Neutrophil (primary cell): ENCODE measurements around the gene STXBP5.

ENCODE experiments used
- H3K27ac ChIP-seq: fragments of 200-600 bp; sonication (generic); 2 replicates; pipeline ENCODE4 v1.5.1; 2016; ENCODE audit warnings: mild to moderate bottlenecking, moderate library complexity
- H3K27me3 ChIP-seq: fragments of 200-600 bp; sonication (generic); 2 replicates; pipeline ENCODE4 v1.6.0; 2016; ENCODE audit warnings: mild to moderate bottlenecking
- H3K36me3 ChIP-seq: fragments of 200-600 bp; sonication (generic); 2 replicates; pipeline ENCODE4 v1.5.1; 2017
- H3K4me1 ChIP-seq, 2 experiments: fragments of 200-600 bp in 1 of 2; sonication (generic) in 1 of 2; 1 replicate in 1 of 2; 2 replicates in 1 of 2; pipeline versions ENCODE4 v1.5.1 to v1.6.1; 2013 to 2016; ENCODE audit warnings: low read depth in 1 of 2, low read length in 1 of 2, mild to moderate bottlenecking in 1 of 2, moderate library complexity in 1 of 2; ENCODE audit not compliant: control insufficient read depth in 1 of 2, insufficient read depth in 1 of 2
- H3K4me3 ChIP-seq, 2 experiments: fragments of 200-600 bp in 1 of 2; sonication (generic) in 1 of 2; 1 replicate in 1 of 2; 2 replicates in 1 of 2; pipeline ENCODE4 v1.5.1; 2013 to 2016; ENCODE audit warnings: low read depth in 1 of 2, low read length in 1 of 2, mild to moderate bottlenecking in 1 of 2, moderate library complexity in 1 of 2
- H3K9me3 ChIP-seq: fragments of 200-600 bp; sonication (generic); 2 replicates; pipeline ENCODE4 v1.5.1; 2016
- CTCF ChIP-seq: fragments of 200-600 bp; sonication (generic); IDR thresholded peaks from 2 replicates; pipeline ENCODE4 v1.5.1; 2016; ENCODE audit warnings: antibody characterized with exemption

The STXBP5 gene

GRCh38 chr6:147158881-147159280, 45.3 kb upstream of the STXBP5 start:
- TF ChIP-seq CTCF, result no peak
- H3K36me3 ChIP-seq, result no peaks in the 10 kb centered on the region
- H3K4me1 ChIP-seq, result peaks cover 57 to 66% of the 10 kb centered on the region in 2 experiments

GRCh38 chr6:147159536-147160374, 44.5 kb upstream of the STXBP5 start:
- no peak for TF ChIP-seq CTCF
- peak overlapping the region in 1 of 2 experiments; percentile 8 for H3K4me3 ChIP-seq
- H3K4me1 ChIP-seq, result peaks cover 57 to 58% of the 10 kb centered on the region in 2 experiments
- peak overlapping the region; percentile 79 for H3K27ac ChIP-seq
- H3K9me3 ChIP-seq, result no peaks in the 10 kb centered on the region
- H3K36me3 ChIP-seq, result no peaks in the 10 kb centered on the region
- H3K27me3 ChIP-seq, result no peaks in the 10 kb centered on the region

More at GRCh38 chr6:147158881-147159280, 45.3 kb upstream of the STXBP5 start:
- Histone ChIP-seq H3K27me3 (no peaks in the 10 kb centered on the region), H3K9me3 (no peaks in the 10 kb centered on the region), H3K4me3 (peak overlapping the region in 1 of 2 experiments; percentile 8), H3K27ac (peak overlapping the region; percentile 79)

- TF ChIP-seq CTCF, result no peak
- Histone ChIP-seq H3K27me3 (no peaks in the 10 kb centered on the region), H3K4me3 (no peak overlapping the region), H3K27ac (no peak overlapping the region), H3K36me3 (no peaks in the 10 kb centered on the region), H3K4me1 (peaks cover 53 to 57% of the 10 kb centered on the region in 2 experiments), H3K9me3 (no peaks in the 10 kb centered on the region)
These were observed 43.6 kb upstream of the STXBP5 start for GRCh38 chr6:147160593-147160992.

GRCh38 chr6:147161253-147161973, 42.8 kb upstream of the STXBP5 start:
- no peaks in the 10 kb centered on the region for H3K27me3 ChIP-seq
- peaks cover 45 to 49% of the 10 kb centered on the region in 2 experiments for H3K4me1 ChIP-seq
- H3K4me3 ChIP-seq, result no peak overlapping the region
- no peak overlapping the region for H3K27ac ChIP-seq
- H3K9me3 ChIP-seq, result no peaks in the 10 kb centered on the region
- H3K36me3 ChIP-seq, result no peaks in the 10 kb centered on the region
- no peak for TF ChIP-seq CTCF

GRCh38 chr6:147161974-147162495, 42.2 kb upstream of the STXBP5 start:
- TF ChIP-seq CTCF, result no peak
- Histone ChIP-seq H3K9me3 (no peaks in the 10 kb centered on the region), H3K36me3 (no peaks in the 10 kb centered on the region), H3K27ac (no peak overlapping the region), H3K4me1 (peaks cover 39 to 43% of the 10 kb centered on the region in 2 experiments), H3K4me3 (no peak overlapping the region), H3K27me3 (no peaks in the 10 kb centered on the region)
